ENCODE measurements around the gene ZNF132.
A peak's percentile ranks its signal among the peaks of the same experiment; 100 is the strongest.
"Not testable (repeated sequence)": the region's sequence is repeated elsewhere in the genome, so short reads cannot be mapped to it uniquely, and the experiment has no call there.

The ZNF132 gene

GRCh38 chr19:58439576-58440554, at the start of gene ZNF132:
Gene ZNF132 (minus strand): TSS chr19:58440153. CDS start chr19:58439821, 332 bp downstream.
- DNase-seq (ENCODE audit: low read depth in 3 of 3, low spot score in 1 of 3), result peak; percentile 81 to 90 (median 86)

- not testable (repeated sequence) for DNase-seq (ENCODE audit: low read depth in 3 of 3, low spot score in 1 of 3)
Measured at GRCh38 chr19:58484349-58484748, 44.4 kb upstream of the ZNF132 start.

DNA sequence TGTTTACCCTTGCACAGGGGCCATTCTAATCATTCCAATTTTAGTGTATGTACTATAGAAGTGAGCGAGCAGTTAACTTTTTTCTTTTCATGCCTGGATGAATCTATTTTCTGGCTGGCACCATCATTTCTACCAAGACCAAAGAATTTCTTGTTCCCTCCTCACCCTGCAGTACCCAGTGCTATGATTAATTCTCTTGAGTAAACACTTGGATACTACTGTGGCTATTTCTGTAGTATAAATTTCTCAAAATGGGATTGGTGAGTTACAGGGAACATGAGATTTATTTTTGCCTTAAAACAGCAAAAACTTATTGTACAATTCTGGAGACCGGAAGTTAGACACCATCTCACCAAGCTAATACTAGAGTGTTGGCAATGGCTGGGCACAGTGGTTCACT, 43.8 kb upstream of the ZNF132 start:
- DNase-seq (ENCODE audit: low read depth in 3 of 3, low spot score in 1 of 3), result no peak

DNA sequence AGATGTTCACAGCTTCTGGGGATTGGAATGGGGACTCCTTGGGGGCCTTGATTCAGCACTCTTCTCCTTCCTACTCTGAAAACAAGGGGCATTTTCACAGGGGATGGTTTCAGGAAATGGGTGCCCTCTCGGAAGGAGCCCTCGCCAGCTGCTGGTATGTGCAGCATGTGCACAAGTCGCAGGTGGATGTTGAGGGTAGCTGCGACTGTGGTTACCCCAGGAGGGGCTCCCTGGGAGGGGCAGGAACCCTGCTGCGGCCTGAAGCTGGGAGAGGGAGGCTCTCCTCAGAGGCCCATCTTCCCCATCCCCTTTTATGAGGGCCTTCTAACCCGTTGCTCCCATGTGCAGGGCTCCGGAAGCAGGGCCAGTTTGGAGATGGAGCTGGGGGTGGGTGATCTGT, 42.4 kb upstream of the ZNF132 start:
- DNase-seq (ENCODE audit: low read depth in 3 of 3, low spot score in 1 of 3), result no peak

DNA sequence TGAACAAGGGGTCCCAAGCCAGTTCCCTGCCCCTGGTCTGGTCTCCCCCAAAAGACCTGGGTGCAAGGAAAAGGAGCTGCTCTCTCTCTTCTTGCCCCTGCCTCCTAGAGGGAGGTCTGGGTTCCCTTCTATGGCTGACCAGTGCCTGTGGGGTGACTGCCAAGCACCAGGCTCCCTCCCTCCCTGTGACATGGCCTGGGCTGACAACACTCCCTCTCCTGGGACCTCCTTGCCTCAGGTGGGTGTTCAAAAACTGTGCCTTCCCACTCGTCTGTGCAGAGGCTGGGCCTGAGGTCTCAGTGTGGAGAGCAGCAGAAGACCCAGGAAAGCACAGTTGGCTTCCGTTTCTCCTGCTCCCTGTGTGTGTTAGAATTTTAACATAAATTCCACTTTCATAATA, 40.9 kb upstream of the ZNF132 start:
- DNase-seq (ENCODE audit: low read depth in 3 of 3, low spot score in 1 of 3), result no peak

GRCh38 chr19:58480481-58480830, 40.5 kb upstream of the ZNF132 start:
- DNase-seq (ENCODE audit: low read depth in 3 of 3, low spot score in 1 of 3), result no peak

- no peak for DNase-seq (ENCODE audit: low read depth in 3 of 3, low spot score in 1 of 3)
Measured at GRCh38 chr19:58479736-58480480, 40.0 kb upstream of the ZNF132 start.

DNA sequence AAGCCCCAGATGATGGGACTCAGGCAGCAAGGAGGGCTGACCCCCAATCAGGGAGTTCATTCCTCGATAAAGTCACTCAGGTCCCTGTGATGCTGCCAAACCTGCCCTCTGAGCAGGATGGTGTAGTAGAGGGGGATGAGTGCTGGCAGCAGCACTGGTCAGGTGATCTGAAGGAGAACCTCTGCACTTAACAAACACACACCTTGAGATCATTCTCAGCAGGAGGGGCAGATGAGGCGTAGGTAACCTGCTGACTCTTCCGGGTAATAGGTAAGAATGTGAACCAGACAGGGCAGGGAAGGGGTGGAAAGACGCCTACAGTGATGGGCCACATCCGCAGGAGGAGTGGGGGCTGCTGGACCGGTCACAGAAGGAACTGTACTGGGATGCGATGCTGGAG, 39.4 kb upstream of the ZNF132 start:
- DNase-seq (ENCODE audit: low read depth in 3 of 3, low spot score in 1 of 3), result no peak

DNA sequence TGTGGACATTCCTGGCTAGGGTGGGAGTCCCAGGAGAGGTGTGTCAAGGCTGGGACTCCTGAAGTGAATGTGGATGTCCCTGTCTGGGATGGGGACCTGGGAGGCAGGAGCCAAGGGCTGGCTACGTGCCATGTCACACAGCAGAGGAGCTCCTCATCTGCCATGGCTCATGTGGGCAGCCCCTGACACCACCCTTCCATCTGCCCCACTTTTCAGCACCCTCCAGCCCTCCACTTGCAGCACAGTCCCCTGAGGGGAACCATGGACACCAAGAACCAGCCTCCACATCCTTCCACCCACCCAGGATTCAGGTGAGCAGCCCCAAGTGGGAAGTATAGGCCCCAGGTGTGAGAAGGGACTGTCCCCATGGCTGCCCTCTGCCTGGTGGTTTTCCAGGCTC, 37.9 kb upstream of the ZNF132 start:
- DNase-seq (ENCODE audit: low read depth in 3 of 3, low spot score in 1 of 3), result no peak

- DNase-seq (ENCODE audit: low read depth in 3 of 3, low spot score in 1 of 3), result no peak
Measured at GRCh38 chr19:58477130-58477529, 37.2 kb upstream of the ZNF132 start.

DNA sequence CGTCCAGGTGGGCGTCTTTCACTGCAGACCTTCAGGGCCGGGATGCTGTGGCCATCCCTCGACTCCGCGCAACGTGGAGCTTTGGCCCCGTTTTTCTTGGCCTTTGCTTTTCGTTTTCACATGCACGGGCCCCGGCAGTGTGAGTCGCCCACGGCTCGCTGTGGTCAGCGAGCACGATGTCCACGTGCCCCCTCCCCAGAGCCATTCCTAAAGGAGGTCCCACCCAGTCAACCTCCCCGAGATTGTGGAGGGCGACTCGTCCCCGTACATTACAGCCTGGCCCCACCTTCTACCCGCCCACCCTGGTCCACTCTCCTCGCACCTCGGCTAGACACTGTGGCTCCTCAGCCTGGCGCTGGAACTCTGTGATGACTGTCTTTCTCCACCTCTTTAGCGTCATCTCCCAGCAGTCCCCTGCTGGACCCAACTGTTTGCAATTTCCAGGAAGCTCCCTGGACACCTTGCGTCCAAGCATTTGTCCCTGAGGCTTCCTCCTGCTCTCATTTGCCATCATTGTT, 36.6 kb upstream of the ZNF132 start:
- DNase-seq (ENCODE audit: low read depth in 3 of 3, low spot score in 1 of 3), result no peak

DNA sequence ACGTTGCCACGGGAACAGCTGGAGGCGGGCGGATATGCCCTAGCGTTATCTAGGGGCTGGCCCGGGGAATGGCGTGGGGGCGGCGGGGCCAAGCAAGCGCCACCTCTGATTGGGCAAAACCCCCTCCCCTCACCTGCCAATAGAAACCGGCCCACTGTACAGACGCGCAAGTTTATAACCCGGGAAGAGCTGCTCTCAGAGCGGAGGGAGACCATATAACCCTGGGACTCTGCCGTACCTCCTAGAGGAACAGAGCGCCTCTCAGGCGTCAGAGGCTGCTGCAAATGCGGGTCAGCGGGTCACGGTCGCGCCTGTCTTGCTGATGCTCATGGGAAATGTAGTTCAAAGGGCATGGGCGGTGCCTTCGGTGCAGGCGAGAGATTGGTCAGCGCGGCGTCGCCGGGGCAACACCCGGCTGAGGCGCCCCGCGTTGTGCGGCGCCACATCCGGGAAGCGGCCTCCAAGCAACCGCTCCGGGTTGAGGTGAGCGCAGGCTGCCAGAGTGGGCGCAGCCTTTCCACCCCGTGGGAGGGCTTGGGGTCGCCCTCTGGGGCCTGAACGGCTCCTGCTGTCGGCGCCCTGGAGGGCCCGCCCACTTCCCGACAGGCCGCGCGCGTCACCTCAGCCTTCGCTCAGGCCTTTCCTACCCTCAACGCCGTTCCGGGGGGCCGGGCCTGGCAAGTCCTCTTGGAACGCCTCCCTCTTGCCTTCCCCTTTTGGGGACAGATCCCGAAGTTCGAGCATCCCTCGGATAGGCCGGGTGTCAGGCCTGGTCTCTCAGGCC, 36.0 kb upstream of the ZNF132 start, which contains the start of gene ZNF446:
TSS of gene ZNF446 (plus strand) at position 639 of the 784 bp plus-strand sequence. CDS start 867 bp downstream, outside the sequence.
- DNase-seq (ENCODE audit: low read depth in 3 of 3, low spot score in 1 of 3), result peak; percentile 81 to 89 (median 83)

DNA sequence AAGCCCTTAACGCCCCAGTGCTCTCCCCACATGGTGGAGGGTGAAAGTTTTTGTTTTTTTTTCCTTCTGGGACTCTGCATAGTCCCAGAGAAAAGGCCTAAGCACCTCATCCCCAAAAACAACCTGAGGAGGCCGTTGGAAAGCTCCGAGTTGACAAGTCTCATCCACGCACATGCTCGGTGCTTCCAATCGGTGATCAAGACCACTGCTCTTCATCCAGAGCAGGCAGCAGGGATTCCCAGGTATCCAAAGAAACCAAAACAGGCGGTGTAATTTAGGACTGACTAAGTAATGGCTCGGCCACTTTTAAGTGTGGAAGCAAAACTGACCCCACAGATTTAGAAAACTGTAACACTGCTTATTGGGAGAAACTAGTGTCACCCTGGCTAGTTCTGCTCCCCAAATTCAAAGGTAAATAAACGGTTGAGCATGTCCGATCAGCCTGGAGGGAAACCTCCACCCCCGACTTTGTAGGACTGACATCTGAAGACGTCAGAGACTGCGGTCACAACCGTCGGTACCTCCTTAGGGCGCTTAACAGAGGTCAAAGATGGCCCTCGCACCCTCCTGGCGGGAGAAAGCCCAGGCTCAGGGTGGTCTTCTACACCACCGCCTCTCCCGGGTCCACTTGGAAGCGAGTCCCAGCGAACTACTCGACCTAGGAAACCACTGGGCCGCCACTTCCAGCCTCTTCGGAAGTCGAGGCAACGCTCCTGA, 35.2 kb upstream of the ZNF132 start:
- DNase-seq (ENCODE audit: low read depth in 3 of 3, low spot score in 1 of 3), result no peak

DNA sequence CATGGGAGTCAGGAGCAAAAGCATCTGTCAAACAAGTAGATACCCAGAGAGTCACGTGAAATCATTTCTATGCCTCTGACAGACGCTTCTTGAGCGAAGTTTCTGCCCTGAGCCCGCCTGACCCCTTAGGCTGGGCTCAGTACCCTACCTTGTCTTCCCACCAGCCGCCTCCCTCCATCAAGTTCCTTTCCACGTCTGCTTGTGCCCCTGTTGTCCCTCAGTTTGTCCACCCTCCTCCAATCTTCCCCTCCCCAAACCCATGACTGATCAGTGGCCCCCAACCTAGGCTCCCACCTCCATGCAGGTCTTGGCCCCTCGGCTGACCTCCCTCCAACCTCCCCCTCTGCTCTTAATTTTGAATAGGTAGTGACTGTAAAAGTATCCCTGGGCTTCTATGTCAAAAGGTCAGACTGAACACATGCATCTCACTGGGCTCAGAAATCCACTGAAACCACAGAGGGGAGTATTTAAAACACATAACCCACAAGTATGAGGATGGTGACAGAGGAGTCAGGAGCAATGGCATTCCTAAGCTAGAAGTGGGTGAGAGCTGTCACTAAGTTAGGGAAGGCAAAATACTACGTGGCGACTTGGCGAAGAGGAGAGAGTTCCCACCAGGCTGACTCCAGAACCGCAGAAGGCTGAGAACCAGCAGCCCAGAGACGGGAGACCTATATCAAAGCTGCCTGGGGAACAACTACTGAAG, 34.5 kb upstream of the ZNF132 start:
- no peak for DNase-seq (ENCODE audit: low read depth in 3 of 3, low spot score in 1 of 3)

DNA sequence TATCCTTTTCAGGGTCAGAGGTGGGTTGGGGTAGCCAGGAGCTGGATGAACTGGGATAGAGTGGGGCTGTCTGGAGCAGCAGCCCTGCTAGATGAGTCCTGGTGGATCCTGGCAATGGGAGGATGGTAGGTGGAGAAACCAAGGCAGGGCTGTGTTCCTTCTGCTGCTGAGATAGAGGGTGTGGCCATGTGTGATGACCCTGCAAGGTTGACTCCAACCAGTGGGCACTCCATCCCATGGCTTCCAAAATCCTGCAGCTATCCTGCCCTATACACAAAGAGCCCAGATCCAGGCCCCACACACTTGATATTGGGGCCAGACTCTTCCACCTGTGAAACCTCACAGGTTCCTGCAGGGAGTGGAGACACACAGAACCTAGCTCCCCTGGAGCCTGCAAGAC, 33.8 kb upstream of the ZNF132 start:
- no peak for DNase-seq (ENCODE audit: low read depth in 3 of 3, low spot score in 1 of 3)

DNA sequence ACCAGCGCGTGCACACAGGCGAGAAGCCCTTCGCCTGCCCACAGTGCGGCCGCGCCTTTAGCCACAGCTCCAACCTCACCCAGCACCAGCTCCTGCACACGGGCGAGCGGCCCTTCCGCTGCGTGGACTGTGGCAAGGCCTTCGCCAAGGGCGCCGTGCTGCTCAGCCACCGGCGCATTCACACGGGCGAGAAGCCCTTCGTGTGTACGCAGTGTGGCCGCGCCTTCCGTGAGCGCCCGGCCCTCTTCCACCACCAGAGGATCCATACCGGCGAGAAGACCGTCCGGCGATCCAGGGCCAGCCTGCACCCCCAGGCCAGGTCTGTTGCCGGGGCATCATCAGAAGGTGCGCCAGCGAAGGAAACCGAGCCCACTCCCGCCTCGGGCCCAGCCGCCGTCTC, 31.8 kb upstream of the ZNF132 start:
- no peak for DNase-seq (ENCODE audit: low read depth in 3 of 3, low spot score in 1 of 3)

- not testable (repeated sequence) for DNase-seq (ENCODE audit: low read depth in 3 of 3, low spot score in 1 of 3)
Measured at GRCh38 chr19:58470837-58471543, 31.0 kb upstream of the ZNF132 start.

DNA sequence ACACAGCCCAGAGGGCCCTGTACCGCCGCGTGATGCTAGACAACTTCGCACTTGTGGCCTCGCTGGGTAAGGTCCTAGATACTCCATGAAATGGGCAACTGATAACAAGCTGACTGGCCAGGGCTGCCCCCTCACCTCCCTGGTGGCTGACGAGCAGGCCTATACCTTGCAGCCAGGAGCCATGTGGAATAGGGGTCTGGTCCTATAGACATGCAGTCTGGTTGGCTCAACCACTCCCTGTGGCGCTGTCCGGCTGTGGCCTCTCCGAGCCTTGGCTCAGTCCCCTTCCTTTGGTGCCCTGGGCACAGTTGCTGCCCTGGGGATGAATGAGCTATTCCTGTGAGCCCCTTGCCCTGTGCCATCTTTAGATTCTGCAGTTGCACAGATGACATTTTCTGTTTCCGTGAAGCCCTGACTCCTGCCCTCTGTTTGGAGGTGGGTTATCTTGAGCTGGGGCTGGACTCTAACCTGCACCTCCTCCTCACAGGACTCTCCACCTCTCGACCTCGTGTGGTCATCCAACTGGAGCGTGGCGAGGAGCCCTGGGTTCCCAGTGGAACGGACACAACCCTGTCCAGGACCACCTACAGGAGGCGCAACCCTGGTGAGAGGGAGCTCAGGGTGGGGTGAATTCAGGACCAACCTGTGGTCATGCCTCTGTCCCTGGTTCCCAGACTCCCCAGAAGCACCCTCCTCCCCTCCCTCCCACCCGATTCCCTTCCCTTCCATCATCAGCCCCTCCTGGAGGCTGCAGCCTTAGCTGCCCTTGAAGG, 29.5 kb upstream of the ZNF132 start:
- no peak for DNase-seq (ENCODE audit: low read depth in 3 of 3, low spot score in 1 of 3)
